KMS-11 (cell line): ENCODE measurements around the gene CSH2.

ENCODE experiments used
- H2AFZ ChIP-seq: fragments of 200-600 bp; sonication (generic); 2 replicates; pipeline ENCODE4 v1.6.1; 2016; ENCODE audit warnings: antibody characterized with exemption, mixed run types, low read depth
- H3K27ac ChIP-seq: fragments of 200-600 bp; sonication (generic); 2 replicates; pipeline ENCODE4 v1.6.1; 2016; ENCODE audit warnings: mild to moderate bottlenecking, mixed run types
- H3K27me3 ChIP-seq: fragments of 200-600 bp; sonication (generic); 2 replicates; pipeline ENCODE4 v1.6.1; 2017; ENCODE audit warnings: mild to moderate bottlenecking, low read depth, mixed run types, moderate library complexity; ENCODE audit not compliant: insufficient read depth
- H3K36me3 ChIP-seq: fragments of 200-600 bp; sonication (generic); 2 replicates; pipeline ENCODE4 v1.6.1; 2017; ENCODE audit warnings: mild to moderate bottlenecking, mixed run types; ENCODE audit not compliant: insufficient read depth
- H3K4me1 ChIP-seq: fragments of 200-600 bp; sonication (generic); 2 replicates; pipeline ENCODE4 v1.6.1; 2016; ENCODE audit warnings: mild to moderate bottlenecking, low read depth, mixed run types; ENCODE audit not compliant: poor library complexity, severe bottlenecking
- H3K4me2 ChIP-seq: fragments of 200-600 bp; sonication (generic); 2 replicates; pipeline ENCODE4 v1.7.0; 2016; ENCODE audit warnings: mild to moderate bottlenecking, mixed run types
- H3K4me3 ChIP-seq: fragments of 200-600 bp; sonication (generic); IDR thresholded peaks from 2 replicates; pipeline ENCODE4 v1.6.1; 2017; ENCODE audit warnings: low read depth, low read length, mixed read lengths; ENCODE audit not compliant: insufficient read depth
- H3K79me2 ChIP-seq: fragments of 200-600 bp; sonication (generic); 2 replicates; pipeline ENCODE4 v1.6.1; 2016; ENCODE audit warnings: low read depth, mixed run types; ENCODE audit not compliant: insufficient read depth
- H3K9ac ChIP-seq: fragments of 200-600 bp; sonication (generic); 2 replicates; pipeline ENCODE4 v1.6.1; 2016; ENCODE audit warnings: mild to moderate bottlenecking, mixed run types
- H4K20me1 ChIP-seq: fragments of 200-600 bp; sonication (generic); 2 replicates; pipeline ENCODE4 v1.6.1; 2016; ENCODE audit warnings: mild to moderate bottlenecking, mixed run types; ENCODE audit not compliant: insufficient read depth
- CTCF ChIP-seq: fragments of 200-600 bp; sonication (generic); conservative IDR thresholded peaks from 2 replicates; pipeline ENCODE4 v1.6.1; 2017; ENCODE audit warnings: low read depth, mild to moderate bottlenecking, antibody characterized with exemption, low read length, moderate library complexity, mixed read lengths

Gene CSH2

GRCh38 chr17:63827801-63828221, 45.7 kb downstream of the CSH2 start:
- peak overlapping the region; percentile 90 for H2AFZ ChIP-seq
- H3K27ac ChIP-seq: peak overlapping the region; percentile 73
- H4K20me1 ChIP-seq: no peaks in the 10 kb centered on the region
- peak overlapping the region; percentile 80 for H3K9ac ChIP-seq
- H3K36me3 ChIP-seq: peaks cover 38% of the 10 kb centered on the region; the same call in 1 of the 2 replicates
- no peak overlapping the region for H3K4me3 ChIP-seq
- no peak for TF ChIP-seq CTCF
- H3K79me2 ChIP-seq: peaks cover 48% of the 10 kb centered on the region
- peak overlapping the region; percentile 96 for H3K4me2 ChIP-seq
- H3K27me3 ChIP-seq: no peaks in the 10 kb centered on the region
- H3K4me1 ChIP-seq: peaks cover 30% of the 10 kb centered on the region

- H3K4me3 ChIP-seq: no peak within 1 kb of the TSS
- H3K27me3 ChIP-seq: no peaks in the 10 kb centered on the region
- H3K79me2 ChIP-seq: peaks cover 52% of the 10 kb centered on the region
- no peaks in the 10 kb centered on the region for H4K20me1 ChIP-seq
- H3K36me3 ChIP-seq: peaks cover 39% of the 10 kb centered on the region; the same call in 1 of the 2 replicates
- TF ChIP-seq CTCF: peak; percentile 29; the same call in 1 of the 2 replicates
- H3K4me1 ChIP-seq: peaks cover 30% of the 10 kb centered on the region
- H3K9ac ChIP-seq: peak within 1 kb of the TSS; percentile 80
- H3K27ac ChIP-seq: peak within 1 kb of the TSS; percentile 73
- peak within 1 kb of the TSS; percentile 90 for H2AFZ ChIP-seq
- H3K4me2 ChIP-seq: peak within 1 kb of the TSS; percentile 96
These were observed 46.3 kb downstream of the CSH2 start, which contains the start of the genes FTSJ3 and PSMC5 for GRCh38 chr17:63827002-63827800. Gene FTSJ3 (minus strand): TSS chr17:63827663. CDS start chr17:63826902, 761 bp downstream. Gene PSMC5 (plus strand): TSS chr17:63827431. CDS start chr17:63827491, 60 bp downstream.

GRCh38 chr17:63826468-63827001, 46.9 kb downstream of the CSH2 start:
- Histone ChIP-seq H4K20me1 (no peaks in the 10 kb centered on the region), H2AFZ (peak overlapping the region; percentile 90), H3K4me3 (no peak overlapping the region), H3K4me2 (peak overlapping the region; percentile 96), H3K27me3 (no peaks in the 10 kb centered on the region), H3K79me2 (peaks cover 54% of the 10 kb centered on the region), H3K9ac (peak overlapping the region; percentile 80), H3K36me3 (peaks cover 36% of the 10 kb centered on the region; the same call in 1 of the 2 replicates), H3K4me1 (peaks cover 30% of the 10 kb centered on the region), H3K27ac (peak overlapping the region; percentile 73; the same call in 1 of the 2 replicates)
- TF ChIP-seq CTCF: no peak

DNA sequence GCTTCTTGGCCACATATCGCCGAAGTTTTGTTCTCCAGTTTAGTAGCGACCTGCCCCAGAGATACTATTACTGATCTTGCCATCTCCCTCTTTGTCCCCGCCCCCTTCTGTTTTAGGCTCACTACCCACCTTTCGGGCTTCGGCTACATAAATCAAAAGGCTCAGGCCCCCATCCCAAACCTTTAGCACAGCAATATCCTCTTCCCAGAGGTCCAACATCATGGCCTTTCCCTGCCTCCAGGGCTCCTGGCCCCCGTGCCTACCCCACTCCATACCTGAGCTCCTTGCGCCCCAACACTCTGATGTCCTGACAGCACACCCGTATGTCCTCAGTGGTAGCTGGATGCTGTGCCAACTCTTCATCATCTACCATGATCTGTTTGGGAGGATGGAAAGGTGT, 49.1 kb downstream of the CSH2 start:
- peaks cover 28% of the 10 kb centered on the region; the same call in 1 of the 2 replicates for H3K36me3 ChIP-seq
- H3K27me3 ChIP-seq: no peaks in the 10 kb centered on the region
- no peak overlapping the region for H3K27ac ChIP-seq
- no peak overlapping the region for H3K4me2 ChIP-seq
- peaks cover 43% of the 10 kb centered on the region for H3K79me2 ChIP-seq
- H4K20me1 ChIP-seq: no peaks in the 10 kb centered on the region
- H3K4me3 ChIP-seq: no peak overlapping the region
- H3K4me1 ChIP-seq: peaks cover 26% of the 10 kb centered on the region
- TF ChIP-seq CTCF: no peak
- H3K9ac ChIP-seq: no peak overlapping the region
- no peak overlapping the region for H2AFZ ChIP-seq
